ENCODE results near the gene SFSWAP. TPM values are rescaled to one million over a fixed set of nuclear protein-coding genes. Genes with fewer than 3 reads are reported as not detected.
A peak's percentile ranks its signal among the peaks of the same experiment; 100 is the strongest.

SFSWAP gene
- total and polyA plus RNA-seq, 2 of the 13 experiments (the other 11 are each of a cell fraction or from before 2014, with no cell fraction given) = 17.1 to 27.7 TPM

DNA sequence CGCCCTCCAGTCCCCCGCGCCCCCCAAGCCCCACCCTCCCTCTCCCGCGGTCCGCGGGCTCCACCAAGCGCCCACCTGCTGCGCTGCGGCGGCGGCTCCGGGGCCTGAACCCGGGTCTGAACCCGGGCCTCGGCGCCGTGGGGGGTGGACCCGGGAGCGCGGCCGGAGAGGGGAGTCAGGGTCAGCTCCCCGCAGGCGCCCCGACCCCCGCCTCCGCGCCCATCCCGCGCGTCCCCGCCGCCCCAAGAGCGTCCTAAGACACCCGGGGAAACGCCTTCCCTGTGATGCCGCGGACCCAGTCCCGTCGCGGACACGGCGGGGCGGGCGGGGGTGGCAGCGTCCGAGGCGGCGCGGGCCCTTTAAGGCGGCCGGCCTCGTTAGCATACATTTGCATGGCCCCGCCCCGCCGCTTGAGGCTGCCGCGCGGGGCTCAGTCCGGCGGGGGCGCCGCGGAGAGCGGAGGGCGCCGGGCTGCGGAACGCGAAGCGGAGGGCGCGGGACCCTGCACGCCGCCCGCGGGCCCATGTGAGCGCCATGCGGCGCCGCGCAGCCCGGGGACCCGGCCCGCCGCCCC lies 117.2 kb downstream of the SFSWAP start, which contains the start of gene MMP17 (continued):
- no peak for TF ChIP-seq HNF4G (IDR thresholded peaks at IDR 0.05; ENCODE audit: borderline replicate concordance, low read depth, low read length)
- no peak for TF ChIP-seq HNF4G (CRISPR knock-in tag; IDR thresholded peaks at IDR 0.05; ENCODE audit: borderline replicate concordance, low read depth)
- TF ChIP-seq, protein P1, sequence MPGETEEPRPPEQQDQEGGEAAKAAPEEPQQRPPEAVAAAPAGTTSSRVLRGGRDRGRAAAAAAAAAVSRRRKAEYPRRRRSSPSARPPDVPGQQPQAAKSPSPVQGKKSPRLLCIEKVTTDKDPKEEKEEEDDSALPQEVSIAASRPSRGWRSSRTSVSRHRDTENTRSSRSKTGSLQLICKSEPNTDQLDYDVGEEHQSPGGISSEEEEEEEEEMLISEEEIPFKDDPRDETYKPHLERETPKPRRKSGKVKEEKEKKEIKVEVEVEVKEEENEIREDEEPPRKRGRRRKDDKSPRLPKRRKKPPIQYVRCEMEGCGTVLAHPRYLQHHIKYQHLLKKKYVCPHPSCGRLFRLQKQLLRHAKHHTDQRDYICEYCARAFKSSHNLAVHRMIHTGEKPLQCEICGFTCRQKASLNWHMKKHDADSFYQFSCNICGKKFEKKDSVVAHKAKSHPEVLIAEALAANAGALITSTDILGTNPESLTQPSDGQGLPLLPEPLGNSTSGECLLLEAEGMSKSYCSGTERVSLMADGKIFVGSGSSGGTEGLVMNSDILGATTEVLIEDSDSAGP (CRISPR knock-in tag; IDR thresholded peaks at IDR 0.05; ENCODE audit: borderline replicate concordance) = peak; percentile 99
- TF ChIP-seq MAFF (IDR thresholded peaks at IDR 0.05; ENCODE audit: low read depth, low read length) = no peak

DNA sequence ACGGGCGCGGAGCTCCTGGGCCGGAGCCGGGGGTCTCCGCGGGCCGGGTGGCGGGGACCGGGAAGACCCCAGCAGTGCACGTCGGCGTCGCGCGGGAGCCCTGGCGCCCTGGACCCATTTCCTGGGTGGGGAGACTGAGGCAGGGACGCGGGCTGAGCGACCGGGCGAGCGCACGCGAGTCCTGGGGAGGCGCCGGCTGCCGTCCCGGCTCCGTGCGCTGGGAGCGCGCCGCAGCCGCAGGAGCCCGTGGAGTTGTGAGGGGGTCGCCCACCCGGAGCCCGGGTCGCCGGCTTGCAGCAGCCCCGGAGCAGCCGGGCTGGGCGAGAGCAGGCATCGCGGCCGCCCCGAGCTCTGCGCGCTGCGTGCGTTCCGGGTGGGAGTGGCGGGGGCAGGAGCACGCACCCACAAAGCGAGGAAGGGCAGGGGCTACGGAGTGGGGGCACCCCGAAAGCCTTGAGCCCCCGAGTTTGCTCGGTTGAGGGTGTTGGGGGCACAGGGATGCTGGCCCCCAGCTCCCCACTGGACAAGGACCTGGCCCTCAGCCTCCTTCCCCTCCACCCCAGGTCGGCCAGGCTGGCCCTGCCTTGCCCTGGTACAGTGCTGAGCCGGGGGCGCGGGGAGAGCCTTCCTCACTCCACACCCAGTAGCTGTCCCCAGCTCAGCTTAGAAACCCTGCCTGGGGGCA lies 117.9 kb downstream of the SFSWAP start:
- no peaks in the 10 kb centered on the region for H3K36me3 ChIP-seq (replicated peaks in 1 of 2; ENCODE audit: control insufficient read depth in 1 of 2, insufficient read depth in 2 of 2, low read length in 2 of 2)
- no peak overlapping the region for H3K27ac ChIP-seq (ENCODE audit: extremely low read length, insufficient read depth, low read length)
- ChIA-PET POLR2A (interaction anchor here (0.8 kb wide), 1 partner anchor 31 kb away, joined by 3 read pairs; no protein-coding TSS in a partner anchor), CTCF (ENCODE audit: low intra/inter-chr PET ratio, low total read pairs) (no interaction called here)
- intact Hi-C loops (cut with micrococcal nuclease; ENCODE audit: unreplicated experiment) (no loop called here), in situ Hi-C loops (cut with HindIII; ENCODE audit: extremely low pct_ligation_motif_present, low pct_unique_long_range_greater_than_20kb) (loop anchor here (25.0 kb wide), 1 partner anchor 717 kb away; no protein-coding TSS in a partner anchor)
- no peaks in the 10 kb centered on the region for H3K79me2 ChIP-seq (ENCODE audit: insufficient read depth, low read length)
- DNase-seq (ENCODE audit: low spot score) (no peak), ATAC-seq (peak; percentile 45), FAIRE-seq (no peak)
- no peaks in the 10 kb centered on the region for H3K9me3 ChIP-seq (ENCODE audit: low read length)
- H3K9ac ChIP-seq (ENCODE audit: insufficient read depth, low read depth, low read length) = no peak overlapping the region
- BruUV-seq (replicated peaks) = no TSS peak
- 20% methylated on average over 1 of the region's 64 CpGs for WGBS (ENCODE audit: low lambda C conversion rate)
- H2AFZ ChIP-seq (ENCODE audit: low read length) = no peak overlapping the region
- peaks cover 9 to 65% of the 10 kb centered on the region in 2 experiments; a peak in 4 of 5 replicates for H3K27me3 ChIP-seq (ENCODE audit: control insufficient read depth in 1 of 2, insufficient read depth in 2 of 2, low read length in 2 of 2)
- peak overlapping the region; percentile 84 for H3K4me2 ChIP-seq (ENCODE audit: low read depth, low read length)
- peak overlapping the region; percentile 49 to 73 (median 50) for H3K4me3 ChIP-seq (replicated peaks in 1 of 3; ENCODE audit: insufficient read depth in 1 of 3, low read depth in 2 of 3, low read length in 3 of 3)
- H4K20me1 ChIP-seq (ENCODE audit: insufficient read depth, low read length) = no peaks in the 10 kb centered on the region
- H3K4me1 ChIP-seq (ENCODE audit: insufficient read depth, low read length) = peaks cover 56% of the 10 kb centered on the region
- TF ChIP-seq NR2C2 (CRISPR knock-in tag; IDR thresholded peaks at IDR 0.05; ENCODE audit: borderline replicate concordance) = 0 out of 2 replicates have a peak, but pooled peaks have one; percentile 22
- peak; percentile 15; the same call in 1 of the 2 replicates for TF ChIP-seq RXRA (CRISPR knock-in tag; IDR thresholded peaks at IDR 0.05)
- TF ChIP-seq ZNF777 (CRISPR knock-in tag; IDR thresholded peaks at IDR 0.05) = peak; percentile 69
- no peak for TF ChIP-seq TCF12 (IDR thresholded peaks at IDR 0.05)
- TF ChIP-seq TCF12 (CRISPR knock-in tag; IDR thresholded peaks at IDR 0.05) = 0 out of 2 replicates have a peak, but pooled peaks have one; percentile 56
- TF ChIP-seq HNRNPLL (IDR thresholded peaks at IDR 0.05; ENCODE audit: low read depth, low read length, poor library complexity, severe bottlenecking) = peak; percentile 12
- TF ChIP-seq HOXA7 (CRISPR knock-in tag; IDR thresholded peaks at IDR 0.05) = no peak
- TF ChIP-seq STAT5B (CRISPR knock-in tag; IDR thresholded peaks at IDR 0.05) = no peak
- TF ChIP-seq MTA1 (CRISPR knock-in tag; IDR thresholded peaks at IDR 0.05; ENCODE audit: borderline replicate concordance) = 0 out of 2 replicates have a peak, but pooled peaks have one; percentile 21
- TF ChIP-seq ZNF629 (CRISPR knock-in tag; conservative IDR thresholded peaks at IDR 0.05) = peak; percentile 97
- TF ChIP-seq ARNT2 (CRISPR knock-in tag; IDR thresholded peaks at IDR 0.05; ENCODE audit: low read depth) = peak; percentile 35; the same call in 1 of the 2 replicates
- 0 out of 2 replicates have a peak, but pooled peaks have one; percentile 64 for TF ChIP-seq ADNP (CRISPR knock-in tag; IDR thresholded peaks at IDR 0.05)
- TF ChIP-seq, protein P2, sequence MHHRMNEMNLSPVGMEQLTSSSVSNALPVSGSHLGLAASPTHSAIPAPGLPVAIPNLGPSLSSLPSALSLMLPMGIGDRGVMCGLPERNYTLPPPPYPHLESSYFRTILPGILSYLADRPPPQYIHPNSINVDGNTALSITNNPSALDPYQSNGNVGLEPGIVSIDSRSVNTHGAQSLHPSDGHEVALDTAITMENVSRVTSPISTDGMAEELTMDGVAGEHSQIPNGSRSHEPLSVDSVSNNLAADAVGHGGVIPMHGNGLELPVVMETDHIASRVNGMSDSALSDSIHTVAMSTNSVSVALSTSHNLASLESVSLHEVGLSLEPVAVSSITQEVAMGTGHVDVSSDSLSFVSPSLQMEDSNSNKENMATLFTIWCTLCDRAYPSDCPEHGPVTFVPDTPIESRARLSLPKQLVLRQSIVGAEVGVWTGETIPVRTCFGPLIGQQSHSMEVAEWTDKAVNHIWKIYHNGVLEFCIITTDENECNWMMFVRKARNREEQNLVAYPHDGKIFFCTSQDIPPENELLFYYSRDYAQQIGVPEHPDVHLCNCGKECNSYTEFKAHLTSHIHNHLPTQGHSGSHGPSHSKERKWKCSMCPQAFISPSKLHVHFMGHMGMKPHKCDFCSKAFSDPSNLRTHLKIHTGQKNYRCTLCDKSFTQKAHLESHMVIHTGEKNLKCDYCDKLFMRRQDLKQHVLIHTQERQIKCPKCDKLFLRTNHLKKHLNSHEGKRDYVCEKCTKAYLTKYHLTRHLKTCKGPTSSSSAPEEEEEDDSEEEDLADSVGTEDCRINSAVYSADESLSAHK (CRISPR knock-in tag; IDR thresholded peaks at IDR 0.05; ENCODE audit: borderline replicate concordance) = no peak
- 0 out of 2 replicates have a peak, but pooled peaks have one; percentile 28 for TF ChIP-seq EEA1 (CRISPR knock-in tag; IDR thresholded peaks at IDR 0.05; ENCODE audit: borderline replicate concordance)
